ENCODE measurements around the gene MAPK8.

MAPK8 gene

GRCh38 chr10:48306265-48306869 lies at the start of gene MAPK8:
Gene MAPK8, plus strand, starts transcription at chr10:48306677. Its CDS starts 94,984 bp downstream, at chr10:48401661.
- H3K9me3 ChIP-seq (ENCODE audit: control insufficient read depth in 1 of 2, low read length in 2 of 2), result no peaks in the 10 kb centered on the region
- H3K27ac ChIP-seq (ENCODE audit: low read depth, low read length), result peak within 1 kb of the TSS; percentile 91
- no peaks in the 10 kb centered on the region for H3K27me3 ChIP-seq (ENCODE audit: control insufficient read depth in 1 of 2, insufficient read depth in 2 of 2, low read length in 2 of 2)
- peak within 1 kb of the TSS; percentile 90 to 91 for H3K4me3 ChIP-seq (ENCODE audit: low read depth in 1 of 2, low read length in 2 of 2)
- H3K9ac ChIP-seq (ENCODE audit: low read depth in 1 of 2, low read length in 2 of 2), result peak within 1 kb of the TSS; percentile 78 to 87
- H3K36me3 ChIP-seq (ENCODE audit: control insufficient read depth in 1 of 2, insufficient read depth in 2 of 2, low read length in 2 of 2), result no peaks in the 10 kb centered on the region
- peaks cover 25 to 40% of the 10 kb centered on the region in 2 donors for H3K4me1 ChIP-seq (ENCODE audit: control insufficient read depth in 1 of 2, insufficient read depth in 2 of 2, low read length in 2 of 2)

- no peak overlapping the region for H3K9ac ChIP-seq (ENCODE audit: low read depth in 1 of 2, low read length in 2 of 2)
- H3K4me1 ChIP-seq (ENCODE audit: control insufficient read depth in 1 of 2, insufficient read depth in 2 of 2, low read length in 2 of 2), result no peaks in the 10 kb centered on the region
- peaks cover 0 to 2% of the 10 kb centered on the region in 2 donors for H3K27me3 ChIP-seq (ENCODE audit: control insufficient read depth in 1 of 2, insufficient read depth in 2 of 2, low read length in 2 of 2)
- no peak overlapping the region for H3K4me3 ChIP-seq (ENCODE audit: low read depth in 1 of 2, low read length in 2 of 2)
- no peaks in the 10 kb centered on the region for H3K9me3 ChIP-seq (ENCODE audit: control insufficient read depth in 1 of 2, low read length in 2 of 2)
- no peak overlapping the region for H3K27ac ChIP-seq (ENCODE audit: low read depth, low read length)
- H3K36me3 ChIP-seq (ENCODE audit: control insufficient read depth in 1 of 2, insufficient read depth in 2 of 2, low read length in 2 of 2), result no peaks in the 10 kb centered on the region
Observed at GRCh38 chr10:48257407-48257961, 49.0 kb upstream of the MAPK8 start.

GRCh38 chr10:48258105-48258504 lies 48.4 kb upstream of the MAPK8 start:
- Histone ChIP-seq H3K27ac (ENCODE audit: low read depth, low read length) (no peak overlapping the region), H3K4me3 (ENCODE audit: low read depth in 1 of 2, low read length in 2 of 2) (no peak overlapping the region), H3K27me3 (ENCODE audit: control insufficient read depth in 1 of 2, insufficient read depth in 2 of 2, low read length in 2 of 2) (peaks cover 0 to 2% of the 10 kb centered on the region in 2 donors), H3K36me3 (ENCODE audit: control insufficient read depth in 1 of 2, insufficient read depth in 2 of 2, low read length in 2 of 2) (no peaks in the 10 kb centered on the region), H3K9ac (ENCODE audit: low read depth in 1 of 2, low read length in 2 of 2) (no peak overlapping the region), H3K4me1 (ENCODE audit: control insufficient read depth in 1 of 2, insufficient read depth in 2 of 2, low read length in 2 of 2) (no peaks in the 10 kb centered on the region), H3K9me3 (ENCODE audit: control insufficient read depth in 1 of 2, low read length in 2 of 2) (no peaks in the 10 kb centered on the region)

- Histone ChIP-seq H3K4me3 (ENCODE audit: low read depth in 1 of 2, low read length in 2 of 2) (no peak overlapping the region), H3K9me3 (ENCODE audit: control insufficient read depth in 1 of 2, low read length in 2 of 2) (no peaks in the 10 kb centered on the region), H3K27me3 (ENCODE audit: control insufficient read depth in 1 of 2, insufficient read depth in 2 of 2, low read length in 2 of 2) (no peaks in the 10 kb centered on the region), H3K36me3 (ENCODE audit: control insufficient read depth in 1 of 2, insufficient read depth in 2 of 2, low read length in 2 of 2) (no peaks in the 10 kb centered on the region), H3K4me1 (ENCODE audit: control insufficient read depth in 1 of 2, insufficient read depth in 2 of 2, low read length in 2 of 2) (no peaks in the 10 kb centered on the region), H3K9ac (ENCODE audit: low read depth in 1 of 2, low read length in 2 of 2) (no peak overlapping the region), H3K27ac (ENCODE audit: low read depth, low read length) (no peak overlapping the region)
Observed at GRCh38 chr10:48266528-48266927, 39.9 kb upstream of the MAPK8 start.

GRCh38 chr10:48271047-48271730 lies 35.3 kb upstream of the MAPK8 start:
- Histone ChIP-seq H3K4me1 (ENCODE audit: control insufficient read depth in 1 of 2, insufficient read depth in 2 of 2, low read length in 2 of 2) (no peaks in the 10 kb centered on the region), H3K9me3 (ENCODE audit: control insufficient read depth in 1 of 2, low read length in 2 of 2) (no peaks in the 10 kb centered on the region), H3K4me3 (ENCODE audit: low read depth in 1 of 2, low read length in 2 of 2) (no peak overlapping the region), H3K27ac (ENCODE audit: low read depth, low read length) (no peak overlapping the region), H3K27me3 (ENCODE audit: control insufficient read depth in 1 of 2, insufficient read depth in 2 of 2, low read length in 2 of 2) (no peaks in the 10 kb centered on the region), H3K9ac (ENCODE audit: low read depth in 1 of 2, low read length in 2 of 2) (no peak overlapping the region), H3K36me3 (ENCODE audit: control insufficient read depth in 1 of 2, insufficient read depth in 2 of 2, low read length in 2 of 2) (no peaks in the 10 kb centered on the region)

GRCh38 chr10:48272682-48273081 lies 33.8 kb upstream of the MAPK8 start:
- Histone ChIP-seq H3K4me1 (ENCODE audit: control insufficient read depth in 1 of 2, insufficient read depth in 2 of 2, low read length in 2 of 2) (no peaks in the 10 kb centered on the region), H3K9me3 (ENCODE audit: control insufficient read depth in 1 of 2, low read length in 2 of 2) (no peaks in the 10 kb centered on the region), H3K27me3 (ENCODE audit: control insufficient read depth in 1 of 2, insufficient read depth in 2 of 2, low read length in 2 of 2) (no peaks in the 10 kb centered on the region), H3K27ac (ENCODE audit: low read depth, low read length) (no peak overlapping the region), H3K9ac (ENCODE audit: low read depth in 1 of 2, low read length in 2 of 2) (no peak overlapping the region), H3K36me3 (ENCODE audit: control insufficient read depth in 1 of 2, insufficient read depth in 2 of 2, low read length in 2 of 2) (no peaks in the 10 kb centered on the region), H3K4me3 (ENCODE audit: low read depth in 1 of 2, low read length in 2 of 2) (no peak overlapping the region)

GRCh38 chr10:48273741-48274140 lies 32.7 kb upstream of the MAPK8 start:
- Histone ChIP-seq H3K4me3 (ENCODE audit: low read depth in 1 of 2, low read length in 2 of 2) (no peak overlapping the region), H3K9ac (ENCODE audit: low read depth in 1 of 2, low read length in 2 of 2) (no peak overlapping the region), H3K27ac (ENCODE audit: low read depth, low read length) (no peak overlapping the region), H3K4me1 (ENCODE audit: control insufficient read depth in 1 of 2, insufficient read depth in 2 of 2, low read length in 2 of 2) (no peaks in the 10 kb centered on the region), H3K9me3 (ENCODE audit: control insufficient read depth in 1 of 2, low read length in 2 of 2) (no peaks in the 10 kb centered on the region), H3K36me3 (ENCODE audit: control insufficient read depth in 1 of 2, insufficient read depth in 2 of 2, low read length in 2 of 2) (no peaks in the 10 kb centered on the region), H3K27me3 (ENCODE audit: control insufficient read depth in 1 of 2, insufficient read depth in 2 of 2, low read length in 2 of 2) (no peaks in the 10 kb centered on the region)

- no peaks in the 10 kb centered on the region for H3K4me1 ChIP-seq (ENCODE audit: control insufficient read depth in 1 of 2, insufficient read depth in 2 of 2, low read length in 2 of 2)
- no peaks in the 10 kb centered on the region for H3K36me3 ChIP-seq (ENCODE audit: control insufficient read depth in 1 of 2, insufficient read depth in 2 of 2, low read length in 2 of 2)
- H3K4me3 ChIP-seq (ENCODE audit: low read depth in 1 of 2, low read length in 2 of 2), result no peak within 1 kb of the TSS
- no peaks in the 10 kb centered on the region for H3K9me3 ChIP-seq (ENCODE audit: control insufficient read depth in 1 of 2, low read length in 2 of 2)
- H3K9ac ChIP-seq (ENCODE audit: low read depth in 1 of 2, low read length in 2 of 2), result no peak within 1 kb of the TSS
- no peak within 1 kb of the TSS for H3K27ac ChIP-seq (ENCODE audit: low read depth, low read length)
- no peaks in the 10 kb centered on the region for H3K27me3 ChIP-seq (ENCODE audit: control insufficient read depth in 1 of 2, insufficient read depth in 2 of 2, low read length in 2 of 2)
Observed at GRCh38 chr10:48274636-48275035, 31.8 kb upstream of the MAPK8 start, which contains the start of gene FRMPD2. Gene FRMPD2, minus strand, starts transcription at chr10:48274696. Its CDS starts 129 bp downstream, at chr10:48274567.

- no peaks in the 10 kb centered on the region for H3K4me1 ChIP-seq (ENCODE audit: control insufficient read depth in 1 of 2, insufficient read depth in 2 of 2, low read length in 2 of 2)
- H3K9me3 ChIP-seq (ENCODE audit: control insufficient read depth in 1 of 2, low read length in 2 of 2), result no peaks in the 10 kb centered on the region
- no peak overlapping the region for H3K9ac ChIP-seq (ENCODE audit: low read depth in 1 of 2, low read length in 2 of 2)
- H3K36me3 ChIP-seq (ENCODE audit: control insufficient read depth in 1 of 2, insufficient read depth in 2 of 2, low read length in 2 of 2), result no peaks in the 10 kb centered on the region
- no peak overlapping the region for H3K27ac ChIP-seq (ENCODE audit: low read depth, low read length)
- H3K27me3 ChIP-seq (ENCODE audit: control insufficient read depth in 1 of 2, insufficient read depth in 2 of 2, low read length in 2 of 2), result no peaks in the 10 kb centered on the region
- no peak overlapping the region for H3K4me3 ChIP-seq (ENCODE audit: low read depth in 1 of 2, low read length in 2 of 2)
Observed at GRCh38 chr10:48277093-48277492, 29.4 kb upstream of the MAPK8 start.

GRCh38 chr10:48279081-48279751 lies 27.3 kb upstream of the MAPK8 start:
- Histone ChIP-seq H3K27me3 (ENCODE audit: control insufficient read depth in 1 of 2, insufficient read depth in 2 of 2, low read length in 2 of 2) (no peaks in the 10 kb centered on the region), H3K4me1 (ENCODE audit: control insufficient read depth in 1 of 2, insufficient read depth in 2 of 2, low read length in 2 of 2) (no peaks in the 10 kb centered on the region), H3K4me3 (ENCODE audit: low read depth in 1 of 2, low read length in 2 of 2) (no peak overlapping the region), H3K9me3 (ENCODE audit: control insufficient read depth in 1 of 2, low read length in 2 of 2) (peaks cover 0 to 5% of the 10 kb centered on the region in 2 donors), H3K36me3 (ENCODE audit: control insufficient read depth in 1 of 2, insufficient read depth in 2 of 2, low read length in 2 of 2) (no peaks in the 10 kb centered on the region), H3K27ac (ENCODE audit: low read depth, low read length) (no peak overlapping the region), H3K9ac (ENCODE audit: low read depth in 1 of 2, low read length in 2 of 2) (no peak overlapping the region)

All from duodenal mucosa (tissue), 2 donors.